Measurements from ENCODE around the gene MGLL.

Gene MGLL

DNA sequence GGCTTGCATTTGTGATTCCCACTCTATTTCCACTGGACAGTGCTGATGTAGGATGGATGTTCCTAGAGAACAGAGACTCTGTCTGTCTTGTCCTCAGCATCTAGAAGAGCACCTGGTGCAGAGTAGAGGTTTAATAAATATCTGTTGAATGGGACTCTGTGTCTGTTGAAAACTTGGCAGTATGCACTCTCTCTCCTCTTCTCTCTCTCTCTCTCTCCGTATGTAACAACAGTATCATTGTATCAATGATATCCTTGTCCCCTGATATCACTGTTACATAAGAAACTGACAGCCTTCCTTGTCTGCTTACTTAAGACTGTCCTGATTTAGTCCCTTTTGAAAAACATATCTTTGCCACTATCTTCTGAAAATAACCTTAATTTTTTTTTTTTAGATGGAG lies 24.3 kb upstream of the MGLL start:
- H3K4me3 ChIP-seq, result no peak overlapping the region
- no peak overlapping the region for H3K9ac ChIP-seq (ENCODE audit: insufficient read length)
- H3K27ac ChIP-seq, result no peak overlapping the region
- TF ChIP-seq EZH2 (IDR thresholded peaks at IDR 0.05), result no peak
- TF ChIP-seq FOXP2 (optimal IDR thresholded peaks at IDR 0.05; ENCODE audit: control extremely low read depth, extremely low read length, insufficient read depth), result no peak
- TF ChIP-seq POLR2AphosphoS5 (IDR thresholded peaks at IDR 0.05; ENCODE audit: borderline replicate concordance, low read depth, low read length), result no peak
- H3K9me3 ChIP-seq (ENCODE audit: low read depth, low read length), result no peaks in the 10 kb centered on the region
- DNase-seq (ENCODE audit: low read depth, low spot score), result no peak
- no peaks in the 10 kb centered on the region for H3K36me3 ChIP-seq (ENCODE audit: insufficient read depth, low read length)

DNA sequence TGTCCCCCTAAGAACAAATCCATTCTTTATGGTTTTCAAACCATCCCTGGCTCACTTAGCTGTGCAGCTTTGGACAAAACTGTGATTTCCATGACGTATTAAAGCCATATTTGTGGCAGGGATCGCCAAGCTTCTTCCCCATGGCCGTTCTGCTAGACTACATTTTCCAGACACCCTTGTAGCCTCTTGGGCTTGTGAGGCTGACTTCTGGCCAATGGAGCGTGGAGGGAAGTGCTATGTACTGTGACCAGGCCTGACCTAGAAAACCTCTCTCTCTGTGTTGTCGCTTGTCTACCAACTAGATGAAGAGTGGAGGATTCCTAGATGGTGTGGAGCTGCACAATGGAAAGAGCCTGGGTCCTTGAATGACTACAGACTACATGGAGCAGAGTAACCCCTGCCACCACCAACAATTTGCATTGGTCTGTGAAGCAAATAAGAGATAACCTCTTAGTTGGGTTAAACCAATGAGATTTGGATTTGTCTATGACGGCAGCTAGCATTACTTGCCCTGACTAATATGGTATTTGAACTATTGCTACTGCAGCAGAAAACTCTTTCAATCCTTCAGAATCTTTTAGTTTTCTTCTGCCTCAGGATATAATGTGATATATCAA lies 22.1 kb upstream of the MGLL start:
- no peak overlapping the region for H3K9ac ChIP-seq (ENCODE audit: insufficient read length)

DNA sequence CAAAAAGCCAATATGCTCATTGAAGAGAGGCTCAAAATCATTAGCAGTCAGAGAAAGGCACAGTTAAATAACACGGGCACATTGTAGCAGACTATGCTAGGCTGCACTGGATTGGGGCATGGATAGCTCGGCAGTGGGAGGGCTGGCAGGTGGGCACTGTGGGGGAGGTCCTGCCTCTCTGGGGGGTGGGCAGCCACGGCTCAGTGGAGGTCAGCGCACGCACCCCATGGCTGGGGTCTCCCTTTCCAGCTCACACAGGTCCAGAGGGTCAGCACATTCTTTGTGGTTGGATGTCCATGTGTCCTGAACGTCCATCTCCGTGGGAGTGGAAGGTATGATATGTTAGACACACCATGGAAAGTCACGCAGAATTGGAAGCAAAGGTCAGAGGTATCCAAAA lies 18.4 kb upstream of the MGLL start:
- H3K9me3 ChIP-seq (ENCODE audit: low read depth, low read length), result no peaks in the 10 kb centered on the region
- no peaks in the 10 kb centered on the region for H3K36me3 ChIP-seq (ENCODE audit: insufficient read depth, low read length)
- DNase-seq (ENCODE audit: low read depth, low spot score), result no peak
- no peak overlapping the region for H3K4me3 ChIP-seq
- H3K9ac ChIP-seq (ENCODE audit: insufficient read length), result no peak overlapping the region
- H3K27ac ChIP-seq, result no peak overlapping the region
- TF ChIP-seq POLR2AphosphoS5 (IDR thresholded peaks at IDR 0.05; ENCODE audit: borderline replicate concordance, low read depth, low read length) (no peak), EZH2 (IDR thresholded peaks at IDR 0.05) (no peak), FOXP2 (optimal IDR thresholded peaks at IDR 0.05; ENCODE audit: control extremely low read depth, extremely low read length, insufficient read depth) (no peak)

More for the DNA sequence above, 22.1 kb upstream of the MGLL start:
- Histone ChIP-seq H3K27ac (no peak overlapping the region), H3K4me3 (no peak overlapping the region), H3K36me3 (ENCODE audit: insufficient read depth, low read length) (no peaks in the 10 kb centered on the region), H3K9me3 (ENCODE audit: low read depth, low read length) (no peaks in the 10 kb centered on the region)
- no peak for DNase-seq (ENCODE audit: low read depth, low spot score)
- TF ChIP-seq POLR2AphosphoS5 (IDR thresholded peaks at IDR 0.05; ENCODE audit: borderline replicate concordance, low read depth, low read length) (no peak), EZH2 (IDR thresholded peaks at IDR 0.05) (no peak), FOXP2 (optimal IDR thresholded peaks at IDR 0.05; ENCODE audit: control extremely low read depth, extremely low read length, insufficient read depth) (no peak)

DNA sequence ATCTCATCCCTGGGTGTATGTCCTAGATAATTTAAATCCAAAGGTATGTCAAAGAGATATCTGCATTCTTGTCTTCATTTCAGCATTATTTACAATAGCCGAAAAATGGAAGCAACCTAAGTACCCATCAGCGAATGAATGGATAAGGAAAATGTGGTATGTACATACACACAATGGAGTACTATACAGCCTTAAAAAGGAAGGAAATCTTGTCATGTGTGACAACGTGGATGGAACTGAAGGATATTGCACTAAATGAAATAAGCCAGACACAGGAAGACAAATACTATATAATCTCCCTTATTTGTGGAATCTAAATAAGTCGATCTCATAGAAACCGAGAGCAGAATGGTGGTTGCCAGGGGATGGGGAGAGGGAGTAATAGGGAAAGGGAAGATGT lies 16.8 kb upstream of the MGLL start:
- TF ChIP-seq FOXP2 (optimal IDR thresholded peaks at IDR 0.05; ENCODE audit: control extremely low read depth, extremely low read length, insufficient read depth) (no peak), EZH2 (IDR thresholded peaks at IDR 0.05) (no peak), POLR2AphosphoS5 (IDR thresholded peaks at IDR 0.05; ENCODE audit: borderline replicate concordance, low read depth, low read length) (no peak)
- Histone ChIP-seq H3K9ac (ENCODE audit: insufficient read length) (no peak overlapping the region), H3K4me3 (no peak overlapping the region), H3K36me3 (ENCODE audit: insufficient read depth, low read length) (no peaks in the 10 kb centered on the region), H3K27ac (no peak overlapping the region), H3K9me3 (ENCODE audit: low read depth, low read length) (no peaks in the 10 kb centered on the region)
- no peak for DNase-seq (ENCODE audit: low read depth, low spot score)

DNA sequence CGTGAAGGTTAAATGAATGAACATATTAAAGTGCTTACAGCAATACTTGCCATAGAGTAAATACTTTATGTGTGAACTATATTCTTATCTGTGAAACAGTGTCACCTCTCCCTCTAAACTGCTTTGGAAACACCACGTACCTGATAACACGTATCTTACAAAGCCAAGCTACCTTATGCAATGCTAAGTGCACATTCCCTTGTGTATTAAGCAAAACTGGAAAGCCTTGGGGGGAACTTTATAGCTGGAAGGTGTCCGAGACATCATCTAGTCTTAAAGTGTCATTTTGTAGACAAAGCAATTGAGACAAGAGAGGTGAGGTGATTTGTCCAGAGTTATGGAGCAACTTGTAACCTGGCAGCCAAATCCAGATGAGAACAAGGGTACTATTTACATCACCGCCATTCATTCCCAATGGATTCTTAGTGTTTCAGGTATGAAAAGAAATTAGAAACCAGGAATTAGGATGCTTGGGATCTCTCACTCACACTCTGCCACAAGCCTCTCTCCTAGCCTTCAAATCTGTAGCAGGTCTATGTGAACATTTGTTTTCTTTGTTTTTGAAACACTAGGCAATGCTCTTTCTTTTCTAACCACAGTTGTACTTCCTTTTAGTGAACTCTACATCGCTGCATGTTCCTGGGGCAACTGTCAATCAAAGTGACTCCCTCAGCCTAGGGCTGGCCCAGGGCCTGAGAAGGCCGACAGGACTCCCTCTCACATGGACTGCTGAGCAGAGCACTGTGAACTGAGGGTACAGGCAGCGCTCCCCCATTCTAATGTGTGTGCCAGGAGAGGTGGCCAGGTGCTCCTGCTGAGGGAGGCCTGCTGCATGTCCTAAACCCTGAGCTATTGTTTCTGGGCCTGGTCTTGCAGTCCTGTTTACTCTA lies 13.9 kb upstream of the MGLL start:
- H3K9me3 ChIP-seq (ENCODE audit: low read depth, low read length), result no peaks in the 10 kb centered on the region
- no peak for TF ChIP-seq FOXP2 (optimal IDR thresholded peaks at IDR 0.05; ENCODE audit: control extremely low read depth, extremely low read length, insufficient read depth)
- no peak for TF ChIP-seq POLR2AphosphoS5 (IDR thresholded peaks at IDR 0.05; ENCODE audit: borderline replicate concordance, low read depth, low read length)
- TF ChIP-seq EZH2 (IDR thresholded peaks at IDR 0.05), result no peak
- H3K9ac ChIP-seq (ENCODE audit: insufficient read length), result no peak overlapping the region
- no peak overlapping the region for H3K4me3 ChIP-seq
- DNase-seq (ENCODE audit: low read depth, low spot score), result no peak
- no peak overlapping the region for H3K27ac ChIP-seq
- H3K36me3 ChIP-seq (ENCODE audit: insufficient read depth, low read length), result no peaks in the 10 kb centered on the region

DNA sequence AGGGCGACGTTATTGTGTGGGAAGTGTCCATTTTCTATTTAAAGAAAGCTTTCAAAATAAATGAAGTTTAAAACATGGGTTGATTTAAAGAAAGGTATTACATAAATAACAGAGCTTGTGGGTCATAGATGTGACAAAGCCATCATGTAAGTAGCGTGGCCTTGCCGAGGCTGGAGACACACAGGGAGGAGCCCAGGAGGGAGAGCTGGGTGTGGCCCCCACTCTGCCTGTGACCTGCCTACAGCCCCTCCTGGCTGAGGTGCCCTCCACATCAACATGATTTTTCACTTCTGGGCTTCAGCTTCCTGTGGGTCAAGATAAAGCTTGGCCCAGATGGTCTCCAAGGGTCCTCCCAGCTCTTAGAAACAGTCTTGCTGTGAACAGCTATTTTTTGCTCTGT lies 12.5 kb upstream of the MGLL start:
- Histone ChIP-seq H3K9me3 (ENCODE audit: low read depth, low read length) (no peaks in the 10 kb centered on the region), H3K27ac (no peak overlapping the region), H3K4me3 (no peak overlapping the region), H3K36me3 (ENCODE audit: insufficient read depth, low read length) (no peaks in the 10 kb centered on the region), H3K9ac (ENCODE audit: insufficient read length) (no peak overlapping the region)
- no peak for DNase-seq (ENCODE audit: low read depth, low spot score)
- TF ChIP-seq POLR2AphosphoS5 (IDR thresholded peaks at IDR 0.05; ENCODE audit: borderline replicate concordance, low read depth, low read length) (no peak), FOXP2 (optimal IDR thresholded peaks at IDR 0.05; ENCODE audit: control extremely low read depth, extremely low read length, insufficient read depth) (no peak), EZH2 (IDR thresholded peaks at IDR 0.05) (no peak)

DNA sequence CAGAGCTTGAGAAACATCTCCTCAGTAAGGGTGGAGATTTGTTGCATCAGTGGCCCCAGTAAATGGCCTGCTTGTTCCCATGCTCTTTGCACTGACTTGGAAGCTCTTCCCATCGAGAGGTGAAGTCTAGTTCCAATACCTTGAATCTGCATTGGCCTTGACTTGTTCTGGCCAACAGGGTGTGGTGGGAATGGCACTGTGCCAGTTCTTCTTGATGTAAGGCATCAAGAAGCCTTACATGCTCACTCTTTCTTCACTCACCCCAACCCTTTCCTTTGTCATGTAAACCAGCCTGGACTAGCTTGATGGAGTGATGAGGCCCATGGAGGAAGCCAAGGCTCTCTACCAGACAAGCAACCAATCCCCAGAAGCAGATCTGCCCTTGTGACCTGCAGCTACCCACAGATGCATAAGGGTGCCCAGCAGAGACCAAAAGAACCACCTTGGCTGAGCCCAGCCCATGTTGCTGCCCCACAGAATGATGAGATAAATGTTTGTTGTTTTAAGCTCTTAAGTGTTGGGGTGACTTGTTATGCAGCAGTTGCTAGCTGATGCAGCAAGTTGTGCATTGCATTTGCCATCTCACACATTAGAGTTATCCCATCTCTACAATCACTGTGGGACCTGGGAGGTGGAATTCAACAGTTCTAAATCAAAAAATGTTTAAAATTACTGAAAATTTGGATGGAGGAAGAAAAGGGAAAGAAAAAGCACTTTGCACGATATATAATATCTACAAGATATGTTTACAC lies 11.1 kb upstream of the MGLL start:
- H3K27ac ChIP-seq, result no peak overlapping the region
- H3K36me3 ChIP-seq (ENCODE audit: insufficient read depth, low read length), result no peaks in the 10 kb centered on the region
- TF ChIP-seq FOXP2 (optimal IDR thresholded peaks at IDR 0.05; ENCODE audit: control extremely low read depth, extremely low read length, insufficient read depth) (no peak), POLR2AphosphoS5 (IDR thresholded peaks at IDR 0.05; ENCODE audit: borderline replicate concordance, low read depth, low read length) (no peak), EZH2 (IDR thresholded peaks at IDR 0.05) (no peak)
- no peak overlapping the region for H3K4me3 ChIP-seq
- DNase-seq (ENCODE audit: low read depth, low spot score), result no peak
- no peak overlapping the region for H3K9ac ChIP-seq (ENCODE audit: insufficient read length)
- no peaks in the 10 kb centered on the region for H3K9me3 ChIP-seq (ENCODE audit: low read depth, low read length)

DNA sequence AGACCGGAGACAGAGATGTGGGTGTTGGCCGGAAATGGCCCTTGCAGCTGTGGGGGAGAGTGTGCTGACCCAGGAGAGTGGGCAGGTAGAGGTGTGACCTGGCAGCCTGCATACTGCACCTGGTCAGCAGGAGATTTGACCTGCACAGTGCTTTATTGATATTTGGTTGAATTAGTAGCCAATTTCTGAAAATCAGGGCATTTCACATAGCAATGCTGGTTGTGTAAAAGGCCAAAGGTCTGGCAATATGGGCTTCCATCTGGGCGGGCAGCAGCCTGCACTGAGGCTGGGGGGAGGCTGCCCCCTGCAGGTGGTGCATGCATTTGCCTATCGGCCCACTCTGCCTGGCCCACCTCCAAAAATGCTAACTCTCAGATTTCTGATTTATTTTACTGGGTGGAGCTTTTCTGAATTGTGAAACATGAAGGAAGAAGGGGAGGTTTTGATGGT lies 9.4 kb upstream of the MGLL start:
- DNase-seq (ENCODE audit: low read depth, low spot score), result no peak

More for the DNA sequence above, 9.4 kb upstream of the MGLL start:
- H3K9ac ChIP-seq (ENCODE audit: insufficient read length), result no peak overlapping the region
- no peak for TF ChIP-seq POLR2AphosphoS5 (IDR thresholded peaks at IDR 0.05; ENCODE audit: borderline replicate concordance, low read depth, low read length)
- no peak for TF ChIP-seq EZH2 (IDR thresholded peaks at IDR 0.05)
- TF ChIP-seq FOXP2 (optimal IDR thresholded peaks at IDR 0.05; ENCODE audit: control extremely low read depth, extremely low read length, insufficient read depth), result no peak
- H3K9me3 ChIP-seq (ENCODE audit: low read depth, low read length), result peaks cover 3% of the 10 kb centered on the region; the same call in 1 of the 2 replicates
- no peak overlapping the region for H3K4me3 ChIP-seq
- no peak overlapping the region for H3K27ac ChIP-seq
- H3K36me3 ChIP-seq (ENCODE audit: insufficient read depth, low read length), result no peaks in the 10 kb centered on the region

Data from SK-N-MC (cell line).